ENCODE measurements around the gene KTI12.
"Not testable (repeated sequence)": the region's sequence is repeated elsewhere in the genome, so short reads cannot be mapped to it uniquely, and the experiment has no call there.

The KTI12 gene

GRCh38 chr1:52033190-52034049 lies at the start of gene KTI12:
Gene KTI12, minus strand, starts transcription at chr1:52033810. Its CDS starts 49 bp downstream, at chr1:52033761.
- DNase-seq (ENCODE audit: low read depth in 2 of 2), result peak; percentile 64 to 76

- DNase-seq (ENCODE audit: low read depth in 2 of 2), result no peak
Observed at GRCh38 chr1:52080014-52080415, 46.4 kb upstream of the KTI12 start.

GRCh38 chr1:52077277-52077676 lies 43.7 kb upstream of the KTI12 start:
- not testable (repeated sequence) for DNase-seq (ENCODE audit: low read depth in 2 of 2)

GRCh38 chr1:52072291-52072690 lies 38.7 kb upstream of the KTI12 start:
- no peak for DNase-seq (ENCODE audit: low read depth in 2 of 2)

- no peak for DNase-seq (ENCODE audit: low read depth in 2 of 2)
Observed at GRCh38 chr1:52070704-52071103, 37.1 kb upstream of the KTI12 start.

- no peak for DNase-seq (ENCODE audit: low read depth in 2 of 2)
Observed at GRCh38 chr1:52063192-52063591, 29.6 kb upstream of the KTI12 start.

GRCh38 chr1:52060822-52061221 lies 27.2 kb upstream of the KTI12 start:
- no peak for DNase-seq (ENCODE audit: low read depth in 2 of 2)

- no peak for DNase-seq (ENCODE audit: low read depth in 2 of 2)
Observed at GRCh38 chr1:52059888-52060287, 26.3 kb upstream of the KTI12 start.

- no peak for DNase-seq (ENCODE audit: low read depth in 2 of 2)
Observed at GRCh38 chr1:52059321-52059720, 25.7 kb upstream of the KTI12 start.

GRCh38 chr1:52057876-52058415 lies 24.3 kb upstream of the KTI12 start:
- no peak for DNase-seq (ENCODE audit: low read depth in 2 of 2)

GRCh38 chr1:52057255-52057654 lies 23.6 kb upstream of the KTI12 start:
- DNase-seq (ENCODE audit: low read depth in 2 of 2), result no peak

GRCh38 chr1:52056937-52057231 lies 23.3 kb upstream of the KTI12 start:
- DNase-seq (ENCODE audit: low read depth in 2 of 2), result no peak

- DNase-seq (ENCODE audit: low read depth in 2 of 2), result peak; percentile 79 to 85
Observed at GRCh38 chr1:52056163-52056936, 22.7 kb upstream of the KTI12 start, which contains the start of gene BTF3L4. Gene BTF3L4, plus strand, starts transcription at chr1:52056295. Its CDS starts 3,553 bp downstream, at chr1:52059848.

GRCh38 chr1:52055866-52056162 lies 22.2 kb upstream of the KTI12 start:
- no peak for DNase-seq (ENCODE audit: low read depth in 2 of 2)

- peak; percentile 12 to 18 for DNase-seq (ENCODE audit: low read depth in 2 of 2)
Observed at GRCh38 chr1:52055066-52055865, 21.7 kb upstream of the KTI12 start, which contains the start of gene TXNDC12. Gene TXNDC12, minus strand, starts transcription at chr1:52055191. Its CDS starts 95 bp downstream, at chr1:52055096.

- no peak for DNase-seq (ENCODE audit: low read depth in 2 of 2)
Observed at GRCh38 chr1:52054496-52055065, 21.0 kb upstream of the KTI12 start.

- no peak for DNase-seq (ENCODE audit: low read depth in 2 of 2)
Observed at GRCh38 chr1:52053862-52054261, 20.3 kb upstream of the KTI12 start.

- DNase-seq (ENCODE audit: low read depth in 2 of 2), result not testable (repeated sequence)
Observed at GRCh38 chr1:52049337-52049736, 15.7 kb upstream of the KTI12 start.

- not testable (repeated sequence) for DNase-seq (ENCODE audit: low read depth in 2 of 2)
Observed at GRCh38 chr1:52045666-52046195, 12.1 kb upstream of the KTI12 start.

- DNase-seq (ENCODE audit: low read depth in 2 of 2), result no peak
Observed at GRCh38 chr1:52045236-52045635, 11.6 kb upstream of the KTI12 start.

- DNase-seq (ENCODE audit: low read depth in 2 of 2), result no peak
Observed at GRCh38 chr1:52041551-52042185, 8.1 kb upstream of the KTI12 start.

Measured in activated CD8-positive, alpha-beta memory T cell treated with anti-CD3 and anti-CD28 coated beads for 4 hours (primary cell).